ENCODE measurements around the gene WDR11.

The WDR11 gene

DNA sequence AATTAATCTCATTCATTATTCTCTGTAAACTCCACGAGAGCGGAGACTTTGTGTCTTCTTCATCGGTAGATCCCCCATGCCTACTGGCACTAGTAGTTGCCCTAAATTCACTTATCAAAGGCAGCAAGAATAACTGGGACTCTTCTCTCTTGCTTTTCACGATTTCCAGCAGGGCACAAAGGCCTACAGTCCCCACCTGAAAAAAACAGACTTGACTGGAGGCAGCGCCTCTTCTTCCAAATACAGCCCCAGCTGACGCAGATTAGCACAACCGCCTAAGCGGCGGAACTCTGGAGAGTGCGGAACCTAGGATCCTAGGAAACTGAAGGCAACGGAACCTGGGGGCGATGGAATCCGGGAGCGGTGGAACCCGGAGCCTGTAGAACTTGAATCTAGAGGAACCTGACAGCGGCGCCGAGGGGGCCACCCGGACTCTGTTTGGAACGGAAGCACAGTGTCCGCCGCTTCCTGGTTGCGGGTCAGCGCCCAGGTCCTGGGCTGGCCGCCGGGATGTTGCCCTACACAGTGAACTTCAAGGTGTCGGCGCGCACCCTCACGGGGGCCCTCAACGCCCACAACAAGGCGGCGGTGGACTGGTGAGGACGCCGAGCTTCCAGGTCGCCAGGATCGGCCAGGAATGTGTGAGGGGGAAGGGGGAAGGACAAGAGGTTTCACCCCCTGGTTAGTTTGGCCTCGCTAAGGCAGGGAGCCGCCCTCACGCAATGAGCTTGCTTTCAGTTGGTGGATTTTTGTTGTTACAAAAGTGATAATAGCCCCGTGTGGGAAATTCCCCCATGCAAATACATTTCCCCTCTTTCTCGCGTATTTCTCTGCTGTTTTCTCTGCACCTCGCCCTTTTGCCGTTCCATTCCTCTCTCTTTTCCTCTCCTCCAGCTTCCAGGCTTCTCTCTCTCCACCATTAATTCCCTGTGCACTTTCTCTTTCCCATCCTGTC, at the start of gene WDR11:
TSS of gene WDR11 (plus strand) at position 452 of the 955 bp plus-strand sequence. CDS start at position 511, 59 bp downstream.
- no peaks in the 10 kb centered on the region for H3K27me3 ChIP-seq (ENCODE audit: control insufficient read depth, insufficient read depth, low read length)
- H3K9ac ChIP-seq (ENCODE audit: low read length): peak within 1 kb of the TSS; percentile 12
- peak within 1 kb of the TSS; percentile 89 for H3K4me3 ChIP-seq (ENCODE audit: low read length)
- no peaks in the 10 kb centered on the region for H3K36me3 ChIP-seq (ENCODE audit: control insufficient read depth, insufficient read depth, low read length)
- peak within 1 kb of the TSS; percentile 81 for H3K27ac ChIP-seq (ENCODE audit: low read depth, low read length)
- H3K4me1 ChIP-seq (ENCODE audit: control insufficient read depth, insufficient read depth, low read length): peaks cover 4% of the 10 kb centered on the region

DNA sequence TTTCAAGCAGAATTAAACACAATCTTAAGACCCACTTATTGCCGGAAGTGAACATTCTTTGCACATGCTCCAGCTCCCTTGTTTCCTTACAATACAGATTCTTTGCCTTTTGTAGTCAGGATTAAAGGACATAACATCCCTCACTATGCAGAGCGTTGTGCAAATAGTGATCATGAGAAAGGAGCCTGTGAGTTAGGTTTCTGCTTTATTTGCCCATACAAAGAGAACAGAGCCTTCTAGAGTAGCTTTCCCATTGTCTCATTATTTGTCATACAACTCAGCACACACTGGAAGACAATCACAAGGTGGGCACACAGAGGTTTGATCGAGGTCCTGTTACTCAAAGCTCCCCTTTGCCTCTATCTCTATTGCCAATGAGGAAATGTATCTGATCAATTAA, 48.2 kb upstream of the WDR11 start:
- Histone ChIP-seq H3K27me3 (ENCODE audit: control insufficient read depth, insufficient read depth, low read length) (no peaks in the 10 kb centered on the region), H3K27ac (ENCODE audit: low read depth, low read length) (no peak overlapping the region), H3K4me1 (ENCODE audit: control insufficient read depth, insufficient read depth, low read length) (no peaks in the 10 kb centered on the region), H3K4me3 (ENCODE audit: low read length) (no peak overlapping the region), H3K36me3 (ENCODE audit: control insufficient read depth, insufficient read depth, low read length) (no peaks in the 10 kb centered on the region), H3K9ac (ENCODE audit: low read length) (no peak overlapping the region)

- Histone ChIP-seq H3K4me1 (ENCODE audit: control insufficient read depth, insufficient read depth, low read length) (no peaks in the 10 kb centered on the region), H3K4me3 (ENCODE audit: low read length) (no peak overlapping the region), H3K9ac (ENCODE audit: low read length) (no peak overlapping the region), H3K27me3 (ENCODE audit: control insufficient read depth, insufficient read depth, low read length) (no peaks in the 10 kb centered on the region), H3K27ac (ENCODE audit: low read depth, low read length) (no peak overlapping the region), H3K36me3 (ENCODE audit: control insufficient read depth, insufficient read depth, low read length) (no peaks in the 10 kb centered on the region)
Measured at GRCh38 chr10:120803972-120804371, 47.2 kb upstream of the WDR11 start.

GRCh38 chr10:120805014-120805812, 45.9 kb upstream of the WDR11 start:
- Histone ChIP-seq H3K36me3 (ENCODE audit: control insufficient read depth, insufficient read depth, low read length) (no peaks in the 10 kb centered on the region), H3K27ac (ENCODE audit: low read depth, low read length) (no peak overlapping the region), H3K4me1 (ENCODE audit: control insufficient read depth, insufficient read depth, low read length) (no peaks in the 10 kb centered on the region), H3K4me3 (ENCODE audit: low read length) (no peak overlapping the region), H3K27me3 (ENCODE audit: control insufficient read depth, insufficient read depth, low read length) (no peaks in the 10 kb centered on the region), H3K9ac (ENCODE audit: low read length) (no peak overlapping the region)

- H3K36me3 ChIP-seq (ENCODE audit: control insufficient read depth, insufficient read depth, low read length): no peaks in the 10 kb centered on the region
- no peak overlapping the region for H3K4me3 ChIP-seq (ENCODE audit: low read length)
- no peaks in the 10 kb centered on the region for H3K27me3 ChIP-seq (ENCODE audit: control insufficient read depth, insufficient read depth, low read length)
- no peaks in the 10 kb centered on the region for H3K4me1 ChIP-seq (ENCODE audit: control insufficient read depth, insufficient read depth, low read length)
- no peak overlapping the region for H3K27ac ChIP-seq (ENCODE audit: low read depth, low read length)
- no peak overlapping the region for H3K9ac ChIP-seq (ENCODE audit: low read length)
Measured at GRCh38 chr10:120806081-120806480, 45.1 kb upstream of the WDR11 start.

GRCh38 chr10:120810298-120810697, 40.9 kb upstream of the WDR11 start:
- H3K9ac ChIP-seq (ENCODE audit: low read length): no peak overlapping the region
- H3K4me3 ChIP-seq (ENCODE audit: low read length): no peak overlapping the region
- H3K36me3 ChIP-seq (ENCODE audit: control insufficient read depth, insufficient read depth, low read length): no peaks in the 10 kb centered on the region
- H3K27ac ChIP-seq (ENCODE audit: low read depth, low read length): no peak overlapping the region
- no peaks in the 10 kb centered on the region for H3K27me3 ChIP-seq (ENCODE audit: control insufficient read depth, insufficient read depth, low read length)
- no peaks in the 10 kb centered on the region for H3K4me1 ChIP-seq (ENCODE audit: control insufficient read depth, insufficient read depth, low read length)

DNA sequence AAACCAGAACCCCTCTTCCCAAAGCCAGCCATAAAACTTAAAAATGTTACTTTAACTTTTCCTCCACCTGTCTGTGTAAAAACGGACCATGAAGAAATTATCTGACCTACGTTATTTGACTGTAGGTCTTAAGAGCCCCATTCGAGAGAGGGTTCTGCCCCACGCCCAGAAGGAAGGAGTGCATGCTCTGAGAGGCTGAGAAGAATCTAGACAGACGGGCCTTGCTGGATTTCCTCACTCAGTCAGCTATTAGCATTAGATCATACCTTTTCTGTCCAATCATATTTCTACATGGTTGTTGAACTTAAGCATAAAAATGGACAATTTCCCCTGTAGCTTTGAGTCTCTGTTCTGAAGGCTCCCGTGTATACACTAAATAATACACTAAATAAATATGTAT, 38.1 kb upstream of the WDR11 start:
- no peak overlapping the region for H3K4me3 ChIP-seq (ENCODE audit: low read length)
- H3K27me3 ChIP-seq (ENCODE audit: control insufficient read depth, insufficient read depth, low read length): no peaks in the 10 kb centered on the region
- no peaks in the 10 kb centered on the region for H3K36me3 ChIP-seq (ENCODE audit: control insufficient read depth, insufficient read depth, low read length)
- H3K27ac ChIP-seq (ENCODE audit: low read depth, low read length): no peak overlapping the region
- H3K4me1 ChIP-seq (ENCODE audit: control insufficient read depth, insufficient read depth, low read length): no peaks in the 10 kb centered on the region
- no peak overlapping the region for H3K9ac ChIP-seq (ENCODE audit: low read length)

DNA sequence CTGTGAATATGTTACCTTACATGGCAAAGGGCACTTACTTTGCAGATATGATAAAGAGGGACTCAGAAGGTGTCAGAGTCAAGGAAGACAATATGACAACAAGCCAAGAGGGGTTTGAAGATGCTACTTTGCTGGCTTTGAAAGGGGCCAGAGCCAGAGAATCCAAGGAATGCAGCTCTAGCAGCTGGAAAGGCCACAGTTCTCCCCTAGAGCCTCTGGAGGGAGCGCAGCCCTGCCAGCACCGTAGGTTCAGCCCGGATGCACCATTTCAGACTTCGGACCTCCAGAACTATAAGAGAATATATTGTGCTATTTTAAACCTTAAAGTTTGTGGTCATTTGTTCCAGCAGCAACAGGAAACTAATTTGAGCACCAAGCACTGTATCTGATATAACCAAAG, 32.9 kb upstream of the WDR11 start:
- no peaks in the 10 kb centered on the region for H3K4me1 ChIP-seq (ENCODE audit: control insufficient read depth, insufficient read depth, low read length)
- no peak overlapping the region for H3K4me3 ChIP-seq (ENCODE audit: low read length)
- H3K27me3 ChIP-seq (ENCODE audit: control insufficient read depth, insufficient read depth, low read length): no peaks in the 10 kb centered on the region
- no peak overlapping the region for H3K27ac ChIP-seq (ENCODE audit: low read depth, low read length)
- H3K9ac ChIP-seq (ENCODE audit: low read length): no peak overlapping the region
- no peaks in the 10 kb centered on the region for H3K36me3 ChIP-seq (ENCODE audit: control insufficient read depth, insufficient read depth, low read length)

GRCh38 chr10:120819366-120819765, 31.8 kb upstream of the WDR11 start:
- Histone ChIP-seq H3K27ac (ENCODE audit: low read depth, low read length) (no peak overlapping the region), H3K27me3 (ENCODE audit: control insufficient read depth, insufficient read depth, low read length) (no peaks in the 10 kb centered on the region), H3K36me3 (ENCODE audit: control insufficient read depth, insufficient read depth, low read length) (no peaks in the 10 kb centered on the region), H3K4me3 (ENCODE audit: low read length) (no peak overlapping the region), H3K4me1 (ENCODE audit: control insufficient read depth, insufficient read depth, low read length) (no peaks in the 10 kb centered on the region), H3K9ac (ENCODE audit: low read length) (no peak overlapping the region)

DNA sequence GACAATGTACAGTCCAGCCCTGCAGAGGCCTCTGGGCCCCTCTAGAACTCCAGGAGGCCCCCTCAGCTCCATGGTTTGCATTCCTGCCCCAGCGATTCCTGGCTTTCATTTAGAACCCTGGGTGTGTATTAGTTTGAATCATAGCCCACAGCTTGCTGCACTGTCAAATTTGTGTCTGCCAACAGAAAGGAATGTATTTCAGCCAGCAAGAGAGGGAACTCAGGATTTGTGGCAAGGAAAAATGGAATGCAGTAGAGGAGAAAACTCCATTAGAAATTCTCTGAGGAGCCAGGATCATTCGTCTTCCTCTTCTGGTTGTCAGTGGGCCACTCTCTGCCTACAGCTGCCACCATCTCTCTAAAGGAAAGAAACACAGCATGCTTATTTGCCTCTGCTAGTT, 27.9 kb upstream of the WDR11 start:
- H3K9ac ChIP-seq (ENCODE audit: low read length): no peak overlapping the region
- H3K27ac ChIP-seq (ENCODE audit: low read depth, low read length): no peak overlapping the region
- H3K27me3 ChIP-seq (ENCODE audit: control insufficient read depth, insufficient read depth, low read length): no peaks in the 10 kb centered on the region
- no peak overlapping the region for H3K4me3 ChIP-seq (ENCODE audit: low read length)
- no peaks in the 10 kb centered on the region for H3K36me3 ChIP-seq (ENCODE audit: control insufficient read depth, insufficient read depth, low read length)
- no peaks in the 10 kb centered on the region for H3K4me1 ChIP-seq (ENCODE audit: control insufficient read depth, insufficient read depth, low read length)

DNA sequence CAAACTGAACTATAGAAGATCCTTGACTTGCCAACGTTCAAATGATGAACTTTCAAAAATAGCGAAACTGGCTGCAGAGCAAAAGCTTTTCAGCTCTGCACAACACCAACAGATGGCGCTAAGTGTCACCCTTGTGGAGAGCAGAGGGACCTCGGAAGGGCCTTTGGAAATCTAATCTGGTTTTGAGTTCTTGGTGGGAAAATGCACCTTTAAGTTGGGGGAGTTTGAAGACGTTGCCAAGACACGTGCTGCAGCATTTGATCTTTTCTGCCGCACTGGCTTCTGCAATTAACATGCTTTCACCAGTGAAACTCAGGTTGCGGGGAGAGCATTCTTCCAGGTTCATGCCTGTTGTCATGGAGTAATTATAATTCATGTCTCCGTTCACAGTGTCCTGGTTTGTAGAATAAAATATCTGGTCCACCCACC, 26.3 kb upstream of the WDR11 start:
- Histone ChIP-seq H3K4me1 (ENCODE audit: control insufficient read depth, insufficient read depth, low read length) (no peaks in the 10 kb centered on the region), H3K4me3 (ENCODE audit: low read length) (no peak overlapping the region), H3K9ac (ENCODE audit: low read length) (no peak overlapping the region), H3K36me3 (ENCODE audit: control insufficient read depth, insufficient read depth, low read length) (no peaks in the 10 kb centered on the region), H3K27ac (ENCODE audit: low read depth, low read length) (no peak overlapping the region), H3K27me3 (ENCODE audit: control insufficient read depth, insufficient read depth, low read length) (no peaks in the 10 kb centered on the region)

- H3K36me3 ChIP-seq (ENCODE audit: control insufficient read depth, insufficient read depth, low read length): no peaks in the 10 kb centered on the region
- no peaks in the 10 kb centered on the region for H3K27me3 ChIP-seq (ENCODE audit: control insufficient read depth, insufficient read depth, low read length)
- H3K9ac ChIP-seq (ENCODE audit: low read length): no peak overlapping the region
- H3K27ac ChIP-seq (ENCODE audit: low read depth, low read length): no peak overlapping the region
- H3K4me3 ChIP-seq (ENCODE audit: low read length): no peak overlapping the region
- no peaks in the 10 kb centered on the region for H3K4me1 ChIP-seq (ENCODE audit: control insufficient read depth, insufficient read depth, low read length)
Measured at GRCh38 chr10:120825878-120826769, 25.0 kb upstream of the WDR11 start.
